Gastroesophageal sphincter (tissue), 4 donors: ENCODE data around the gene PDZD2. TPM values are rescaled to one million over a fixed set of nuclear protein-coding genes. Genes with fewer than 3 reads are reported as not detected.

Source experiments
- ATAC-seq: fragments of 150-250 bp; one replicate; pipeline ENCODE4 v1.9.1; 2016; ENCODE audit warnings: mild to moderate bottlenecking, moderate library complexity
- H3K27ac ChIP-seq, 4 donors: fragments of 200-600 bp; sonication (generic) in 3 of 4; 1 replicate in 3 of 4; 2 replicates in 1 of 4; pipeline ENCODE4 v1.5.1; 2016 to 2019
- H3K27me3 ChIP-seq: fragments of 200-600 bp; sonication (generic); one replicate; pipeline ENCODE4 v1.5.1; 2019
- H3K36me3 ChIP-seq, 2 donors: fragments of 200-600 bp; sonication (generic); one replicate each; pipeline ENCODE4 v1.5.1; 2019; ENCODE audit warnings: control low read depth in 1 of 2
- H3K4me1 ChIP-seq, 3 donors: fragments of 200-600 bp; sonication (generic); 1 replicate in 2 of 3; 2 replicates in 1 of 3; pipeline ENCODE4 v1.5.1; 2016 to 2019; ENCODE audit warnings: control low read depth in 2 of 3
- H3K4me3 ChIP-seq, 2 donors: fragments of 200-600 bp; sonication (generic); one replicate each; pipeline ENCODE4 v1.5.1; 2019; ENCODE audit warnings: mild to moderate bottlenecking in 1 of 2, moderate library complexity in 1 of 2
- H3K9me3 ChIP-seq, 3 donors: fragments of 200-600 bp; sonication (generic); one replicate each; pipeline ENCODE4 v1.5.1; 2017 to 2019; ENCODE audit warnings: control low read depth in 2 of 3
- CTCF ChIP-seq, 4 experiments: fragments of 200-600 bp in 2 of 4; fragments of 450-650 bp in 2 of 4; sonication (generic) in 1 of 4; IDR thresholded peaks; one replicate each; pipeline ENCODE4 v1.5.1; 2017 to 2019; ENCODE audit warnings: antibody characterized with exemption in 4 of 4, mild to moderate bottlenecking in 2 of 4, moderate library complexity in 2 of 4
- EP300 ChIP-seq: sonication (generic); formaldehyde crosslinking; IDR thresholded peaks from one replicate; pipeline ENCODE4 v1.6.1; 2017; ENCODE audit warnings: antibody characterized with exemption, mild to moderate bottlenecking
- POLR2A ChIP-seq, 2 donors: fragments of 450-650 bp; IDR thresholded peaks; one replicate each; pipeline ENCODE4 v1.6.1; 2017; ENCODE audit warnings: antibody characterized with exemption in 2 of 2, mild to moderate bottlenecking in 2 of 2, moderate library complexity in 1 of 2
- WGBS, 2 donors: methylation state at CpG; one replicate each; pipeline ENCODE4 v1.1.5; 2018; ENCODE audit warnings: low coverage in 1 of 2; 5-methylcytosine and 5-hydroxymethylcytosine counted together
- small RNA-seq, 4 donors: library from RNA; depleted of rRNA; stranded (forward); fragments of <200 nt; gene quantifications; one replicate each; pipeline ENCODE3, GENCODE V24; 2016
- total RNA-seq, 4 donors: library from RNA; depleted of rRNA; stranded (reverse); fragments of >200 nt; gene quantifications; one replicate each; pipeline ENCODE4 v1.1.0, GENCODE V29; 2016

The PDZD2 gene
- total RNA-seq, 4 donors from 2014 or later = 8.6 to 19.4 (median 14.0) TPM

GRCh38 chr5:32160228-32160627 is 521.3 kb downstream of the PDZD2 start:
- peaks cover 0 to 4% of the 10 kb centered on the region in 2 donors for H3K36me3 ChIP-seq
- WGBS, 2 donors = 100% methylated on average over 1 of the region's 1 CpG; no CpG with 5 or more reads in 1 of the 2 donors
- H3K27me3 ChIP-seq = no peaks in the 10 kb centered on the region
- H3K27ac ChIP-seq = no peak overlapping the region
- no peak for ATAC-seq
- TF ChIP-seq EP300 (no peak), CTCF (IDR thresholded peaks at IDR 0.05) (no peak), POLR2A (IDR thresholded peaks at IDR 0.05) (no peak)
- H3K4me1 ChIP-seq = peaks cover 0 to 94% (median 39%) of the 10 kb centered on the region in 3 donors
- H3K4me3 ChIP-seq = no peak overlapping the region
- no peaks in the 10 kb centered on the region for H3K9me3 ChIP-seq

Small RNA genes lying within 50 kb of the gene (small RNA-seq; reads per million reads assigned to genes)
- 0 to 0.38 (median 0) reads per million in 4 donors for gene AC025458.1
- gene MIR4279 = 0 reads per million in 4 donors
- 0 reads per million in 4 donors for gene RF00019
- 0 reads per million in 4 donors for gene RNU6-358P
- 0 to 0.18 (median 0) reads per million in 4 donors for gene RNU6-363P
- 0 reads per million in 4 donors for gene RNU6-760P

Other genes starting within 250 kb of the PDZD2 start
- gene DROSHA, start 107.0 kb upstream of the PDZD2 start, total RNA-seq = 10 to 100 TPM; 22.4 to 38.0 (median 36.4) TPM
- gene C5orf22, start 106.8 kb upstream of the PDZD2 start, total RNA-seq = 10 to 100 TPM; 16.8 to 19.9 (median 17.9) TPM